Posterior cingulate gyrus (tissue), 11 donors: Measurements from ENCODE around the gene FBXW8.
A peak's percentile ranks its signal among the peaks of the same experiment; 100 is the strongest.

ENCODE experiments used
- DNase-seq, 10 donors: peaks; one replicate each; pipeline versions ENCODE4 v3.0.0 to v3.0.0-alpha.2; 2020 to 2021; ENCODE audit warnings: mixed read lengths in 3 of 10
- intact Hi-C: fragments of 100-400 bp; cut with DNase I; formaldehyde crosslinking; loops from one replicate; pipeline ENCODE4 v1.15.1; 2023

The FBXW8 gene

DNA sequence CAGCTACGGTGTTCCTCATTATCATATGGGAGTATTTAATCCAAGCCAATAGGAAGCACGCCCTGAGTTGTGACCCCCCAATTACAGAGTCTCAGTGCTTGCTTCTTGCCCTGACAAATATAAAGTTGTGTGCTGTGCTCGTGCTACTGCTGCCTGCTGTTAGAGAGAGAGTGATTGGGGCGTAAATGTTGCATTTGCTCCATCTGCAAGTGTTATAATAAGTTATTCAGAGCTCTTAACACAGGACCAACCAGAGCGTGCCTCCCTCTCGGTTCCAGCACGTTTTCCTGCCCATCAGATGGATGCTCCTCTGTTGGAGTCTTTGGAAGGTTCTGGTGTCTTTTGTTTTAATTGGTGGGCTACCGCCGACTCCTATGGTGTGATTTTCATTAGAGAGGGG, 107.1 kb downstream of the FBXW8 start:
- no peak for DNase-seq
- intact Hi-C loops: no loop called here

GRCh38 chr12:117018276-117018675, 107.5 kb downstream of the FBXW8 start:
- intact Hi-C loops: no loop called here
- DNase-seq: no peak

- intact Hi-C loops: no loop called here
- no peak for DNase-seq
These were observed 107.9 kb downstream of the FBXW8 start for GRCh38 chr12:117018685-117019084.

GRCh38 chr12:117019866-117020265, 109.1 kb downstream of the FBXW8 start:
- no peak for DNase-seq
- intact Hi-C loops: loop anchor here (10.0 kb wide), 1 partner anchor 125 kb away; no protein-coding TSS in a partner anchor

DNA sequence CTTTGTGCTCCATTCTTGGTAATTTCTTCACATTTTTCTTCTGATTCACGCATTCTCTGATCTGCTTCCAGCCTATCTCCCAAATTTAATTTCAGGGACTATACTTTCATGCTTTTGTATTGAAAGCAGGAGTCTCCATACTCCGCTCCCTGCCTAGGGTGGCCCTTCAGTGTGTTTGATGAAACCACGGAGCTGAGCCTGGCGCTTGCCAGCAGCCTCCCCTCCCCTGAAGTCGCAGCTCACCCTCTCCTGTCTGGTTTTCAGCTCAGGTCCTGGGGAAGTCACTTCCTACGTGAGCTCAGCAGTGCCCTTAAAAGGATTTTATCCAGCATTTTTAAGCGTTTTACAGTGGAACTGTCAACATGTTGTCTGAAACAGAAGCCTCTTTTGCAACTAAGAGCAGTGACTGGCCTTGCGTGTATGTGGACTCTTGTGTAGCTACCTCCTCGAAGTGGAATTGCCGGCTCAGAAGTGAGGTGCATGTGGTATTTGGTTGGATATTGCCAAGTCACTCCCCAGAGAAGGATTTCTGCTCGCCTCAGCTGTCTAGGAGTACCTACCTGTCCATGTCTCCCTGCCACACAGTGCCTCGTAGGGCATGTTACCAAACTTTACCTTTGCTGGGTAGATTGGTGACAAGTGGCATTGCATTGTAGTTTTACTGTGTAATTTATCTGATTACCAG, 109.9 kb downstream of the FBXW8 start:
- DNase-seq: peak in 1 of 10 donors; percentile 70
- intact Hi-C loops: loop anchor here (10.0 kb wide), 1 partner anchor 124 kb away; no protein-coding TSS in a partner anchor

DNA sequence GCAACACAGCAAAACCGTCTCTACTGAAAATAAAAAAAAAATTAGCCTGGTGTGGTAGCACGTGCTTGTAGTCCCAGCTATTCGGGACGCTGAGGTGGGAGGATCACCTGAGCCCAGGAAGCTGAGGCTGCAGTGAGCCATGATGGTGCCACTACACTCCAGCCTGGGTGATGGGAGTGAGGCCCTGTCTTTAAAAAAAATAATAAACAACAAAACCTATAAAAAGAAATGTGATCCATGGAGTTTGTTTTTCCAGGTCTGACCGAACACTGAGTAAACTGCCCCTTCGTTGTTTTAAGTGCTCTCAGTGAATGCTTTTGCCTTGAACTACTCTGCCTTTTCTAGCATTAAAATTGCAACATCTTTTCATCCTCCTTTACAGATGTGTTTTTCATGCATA, 111.7 kb downstream of the FBXW8 start:
- DNase-seq: no peak
- intact Hi-C loops: loop anchor here (10.0 kb wide), 1 partner anchor 122 kb away; no protein-coding TSS in a partner anchor

GRCh38 chr12:117023998-117024960, 113.5 kb downstream of the FBXW8 start:
- intact Hi-C loops: loop anchor here (10.0 kb wide), 1 partner anchor 121 kb away; no protein-coding TSS in a partner anchor
- DNase-seq: peak in 4 of 10 donors; percentile 1 to 58 (median 27)

GRCh38 chr12:117024961-117025480, 114.3 kb downstream of the FBXW8 start:
- intact Hi-C loops: loop anchor here (1.0 to 10.0 kb wide), 2 partner anchors 94 to 120 kb away; no protein-coding TSS in a partner anchor

GRCh38 chr12:117025481-117026151, 114.9 kb downstream of the FBXW8 start:
- intact Hi-C loops: loop anchor here (1.0 to 10.0 kb wide), 2 partner anchors 94 to 119 kb away; no protein-coding TSS in a partner anchor
- DNase-seq: peak; percentile 57 to 95 (median 70)

More at GRCh38 chr12:117024961-117025480, 114.3 kb downstream of the FBXW8 start:
- DNase-seq: peak in 4 of 10 donors; percentile 0 to 67 (median 26)

DNA sequence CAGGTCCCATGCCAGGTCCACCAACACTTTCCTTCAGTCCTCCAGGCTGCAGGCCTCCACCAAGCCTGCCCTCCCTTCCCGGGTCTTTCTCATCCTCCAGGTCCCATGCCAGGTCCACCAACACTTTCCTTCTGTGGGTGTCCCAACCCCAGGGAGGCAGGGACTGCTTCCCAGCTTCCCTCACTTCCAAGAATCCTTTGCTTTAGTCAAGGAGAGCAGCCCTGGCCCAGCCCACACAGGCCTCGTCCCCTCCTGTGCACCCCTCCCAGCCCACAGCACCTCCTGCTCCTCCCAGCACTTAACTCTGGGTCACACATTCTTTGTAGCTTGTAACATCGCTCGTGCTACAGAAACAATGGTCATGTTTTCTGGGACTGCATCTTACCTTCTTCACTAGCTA, 115.6 kb downstream of the FBXW8 start:
- intact Hi-C loops: loop anchor here (10.0 kb wide), 1 partner anchor 118 kb away; no protein-coding TSS in a partner anchor
- DNase-seq: peak in 3 of 10 donors; percentile 11 to 47 (median 34)

GRCh38 chr12:117026921-117027250, 116.1 kb downstream of the FBXW8 start:
- intact Hi-C loops: loop anchor here (10.0 kb wide), 1 partner anchor 118 kb away; no protein-coding TSS in a partner anchor
- DNase-seq: peak in 4 of 10 donors; percentile 1 to 46 (median 22)

GRCh38 chr12:117027251-117028086, 116.7 kb downstream of the FBXW8 start:
- intact Hi-C loops: loop anchor here (10.0 kb wide), 1 partner anchor 117 kb away; no protein-coding TSS in a partner anchor
- peak in 5 of 10 donors; percentile 1 to 83 (median 61) for DNase-seq

- intact Hi-C loops: loop anchor here (10.0 kb wide), 1 partner anchor 117 kb away; no protein-coding TSS in a partner anchor
These were observed 117.5 kb downstream of the FBXW8 start for GRCh38 chr12:117028254-117028653.

DNA sequence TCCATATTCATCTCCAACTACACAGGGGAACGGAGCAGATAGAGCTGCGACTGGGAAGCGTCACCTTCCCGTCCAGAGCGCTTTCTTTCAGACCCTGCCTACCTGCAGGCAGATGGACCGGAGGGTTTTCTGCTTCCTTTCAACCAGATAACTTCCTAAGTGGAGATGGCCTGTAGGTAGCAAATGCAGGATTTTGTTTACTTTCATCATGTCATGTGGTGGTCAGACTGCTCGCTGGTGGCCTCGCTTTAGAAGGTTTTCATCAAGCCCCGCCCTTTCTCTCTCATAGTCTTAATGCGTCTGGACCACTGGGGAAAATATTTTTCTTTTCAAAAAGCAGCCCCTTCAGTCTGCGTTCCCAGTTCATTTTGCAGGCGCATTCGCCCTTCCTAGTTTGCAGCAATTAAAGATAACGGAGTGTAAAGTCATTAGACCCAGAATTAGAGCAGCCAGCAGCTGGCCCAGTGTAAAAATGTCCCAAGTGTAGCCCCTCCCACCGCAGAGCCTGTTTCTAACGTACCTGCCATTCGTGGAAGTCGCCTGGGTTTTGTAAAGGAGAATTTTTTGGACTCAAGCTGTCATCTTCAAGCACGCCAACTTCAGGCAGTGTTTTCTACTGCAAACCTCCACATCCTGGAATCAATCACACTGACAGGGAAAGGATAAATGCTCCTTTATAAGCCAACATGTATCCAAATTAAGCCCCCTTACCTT, 119.6 kb downstream of the FBXW8 start:
- peak in 6 of 10 donors; percentile 4 to 56 (median 19) for DNase-seq
- intact Hi-C loops: no loop called here

More at GRCh38 chr12:117028254-117028653, 117.5 kb downstream of the FBXW8 start:
- peak in 4 of 10 donors; percentile 2 to 72 (median 44) for DNase-seq

GRCh38 chr12:117031843-117032592, 121.3 kb downstream of the FBXW8 start:
- peak in 6 of 10 donors; percentile 5 to 64 (median 24) for DNase-seq

GRCh38 chr12:117032593-117033381, 122.0 kb downstream of the FBXW8 start:
- peak in 7 of 10 donors; percentile 8 to 81 (median 27) for DNase-seq
- intact Hi-C loops: no loop called here

More at GRCh38 chr12:117031843-117032592, 121.3 kb downstream of the FBXW8 start:
- intact Hi-C loops: no loop called here
